CD4-positive, alpha-beta T cell (primary cell): ENCODE measurements around the gene MED15. TPM values are rescaled to one million over a fixed set of nuclear protein-coding genes. Genes with fewer than 3 reads are reported as not detected.
A peak's percentile ranks its signal among the peaks of the same experiment; 100 is the strongest.

Experiments
- ATAC-seq: fragments of 200-7000 bp; cut with Tn5 transposase; one replicate; pipeline ENCODE4 v1.10.0; 2022; ENCODE audit warnings: mild to moderate bottlenecking; ENCODE audit not compliant: poor library complexity
- CTCF ChIA-PET: fragments of 350-600 bp; sonication (Branson Sonifier 250); formaldehyde crosslinking; loops from one replicate; lab custom pipeline; 2021; ENCODE audit warnings: antibody characterized with exemption, inconsistent platforms; lab: Charles Lee
- POLR2A ChIA-PET: fragments of 350-600 bp; sonication (Branson Sonifier 250); formaldehyde crosslinking; loops from one replicate; lab custom pipeline; 2021; ENCODE audit warnings: antibody characterized with exemption, inconsistent platforms; lab: Charles Lee
- DNase-seq, 14 experiments: peaks; one replicate each; pipeline ENCODE4 v3.0.0-alpha.2; 2013 to 2020; ENCODE audit warnings: mixed read lengths in 2 of 14
- H3K27ac ChIP-seq, 2 donors: one replicate each; pipeline versions ENCODE4 v1.5.1 to v1.7.0; 2013; ENCODE audit warnings: low read length in 2 of 2, low read depth in 1 of 2, mild to moderate bottlenecking in 1 of 2
- H3K27me3 ChIP-seq, 2 experiments: 1 replicate in 1 of 2; 2 replicates in 1 of 2; pipeline versions ENCODE4 v1.6.1 to v1.7.0; 2013; ENCODE audit warnings: low read length in 2 of 2, control low read depth in 1 of 2, mild to moderate bottlenecking in 1 of 2, moderate library complexity in 1 of 2; ENCODE audit not compliant: insufficient read depth in 2 of 2, control insufficient read depth in 1 of 2
- H3K36me3 ChIP-seq: one replicate; pipeline ENCODE4 v1.6.1; 2013; ENCODE audit warnings: low read length, control low read depth; ENCODE audit not compliant: insufficient read depth
- H3K4me1 ChIP-seq: one replicate; pipeline ENCODE4 v1.6.1; 2013; ENCODE audit warnings: low read length, control low read depth; ENCODE audit not compliant: insufficient read depth
- H3K4me3 ChIP-seq: one replicate; pipeline ENCODE4 v1.5.1; 2013; ENCODE audit warnings: mild to moderate bottlenecking, low read length, moderate library complexity
- H3K9me3 ChIP-seq, 2 experiments: 1 replicate in 1 of 2; 2 replicates in 1 of 2; pipeline versions ENCODE4 v1.6.1 to v1.7.0; 2013; ENCODE audit warnings: low read length in 2 of 2, mild to moderate bottlenecking in 2 of 2, control low read depth in 1 of 2, moderate library complexity in 1 of 2; ENCODE audit not compliant: control insufficient read depth in 1 of 2, insufficient read depth in 1 of 2
- H3K27ac Mint-ChIP-seq: one replicate; pipeline ENCODE4 v1.8.0; 2020; ENCODE audit warnings: mixed read lengths
- H3K27me3 Mint-ChIP-seq: one replicate; pipeline ENCODE4 v1.8.0; 2021; ENCODE audit warnings: mixed read lengths
- H3K36me3 Mint-ChIP-seq: one replicate; pipeline ENCODE4 v1.8.0; 2021; ENCODE audit warnings: low read depth, mixed read lengths
- H3K4me1 Mint-ChIP-seq: one replicate; pipeline ENCODE4 v1.8.0; 2021; ENCODE audit warnings: low read depth, mixed read lengths
- H3K4me3 Mint-ChIP-seq: one replicate; pipeline ENCODE4 v1.8.0; 2020; ENCODE audit warnings: mild to moderate bottlenecking, mixed read lengths
- H3K9me3 Mint-ChIP-seq: one replicate; pipeline ENCODE4 v1.8.0; 2020; ENCODE audit warnings: mixed read lengths
- CTCF ChIP-seq: fragments of 200-600 bp; IDR thresholded peaks from one replicate; pipeline ENCODE4 v1.8.0; 2022; ENCODE audit warnings: antibody characterized with exemption, mild to moderate bottlenecking
- intact Hi-C, 2 experiments: fragments of 100-400 bp; cut with DNase I in 1 of 2; cut with micrococcal nuclease in 1 of 2; formaldehyde crosslinking; loops; one replicate each; pipeline versions ENCODE4 v1.15.1 to v1.9.0; 2023 to 2025; cut with DNase I, micrococcal nuclease
- total RNA-seq, 174 experiments: library from RNA in 2 of 174; stranded (reverse) in 2 of 174; gene quantifications; one replicate each; pipeline ENCODE4 v1.2.3 and lab custom pipeline; 2021 to 2026

MED15 gene
- total RNA-seq, 2 experiments from 2014 or later: 181 to 191 TPM

- POLR2A ChIA-PET: interaction anchor here (1.0 to 11.1 kb wide), 12 partner anchors 8 to 229 kb away, joined by 3 to 343 read pairs (median 7); partner anchors contain the start of genes DGCR6L and MED15
Observed at GRCh38 chr22:20548806-20549205, 41.4 kb downstream of the MED15 start.

GRCh38 chr22:20549232-20549841, 41.9 kb downstream of the MED15 start:
- DNase-seq (peak; percentile 54 to 84 (median 68)), ATAC-seq (peak; percentile 77)
- H3K27me3 Mint-ChIP-seq: no peaks in the 10 kb centered on the region
- H3K4me3 Mint-ChIP-seq: peak overlapping the region; percentile 87
- H3K36me3 ChIP-seq: peaks cover 34% of the 10 kb centered on the region
- CTCF ChIA-PET: interaction anchor here (1.0 to 8.5 kb wide), 5 partner anchors 8 to 41 kb away, joined by 3 to 107 read pairs (median 6); no protein-coding TSS in a partner anchor
- H3K4me1 Mint-ChIP-seq: peaks cover 84% of the 10 kb centered on the region
- peak overlapping the region; percentile 86 to 89 for H3K27ac ChIP-seq
- peak overlapping the region; percentile 40 for H3K4me3 ChIP-seq
- no peaks in the 10 kb centered on the region for H3K9me3 Mint-ChIP-seq
- H3K4me1 ChIP-seq: peaks cover 96% of the 10 kb centered on the region
- peak overlapping the region; percentile 92 for H3K27ac Mint-ChIP-seq
- no peak for TF ChIP-seq CTCF
- H3K27me3 ChIP-seq: no peaks in the 10 kb centered on the region
- peaks cover 64% of the 10 kb centered on the region for H3K36me3 Mint-ChIP-seq
- POLR2A ChIA-PET: interaction anchor here (1.0 to 11.1 kb wide), 13 partner anchors 9 to 230 kb away, joined by 3 to 343 read pairs (median 7); partner anchors contain the start of genes DGCR6L and MED15
- intact Hi-C loops: loop anchor here in 1 of 2 experiments (1.0 to 2.0 kb wide), 2 partner anchors 8 to 17 kb away; no protein-coding TSS in a partner anchor
- H3K9me3 ChIP-seq: peaks cover 0 to 2% of the 10 kb centered on the region in 2 experiments

More at GRCh38 chr22:20548806-20549205, 41.4 kb downstream of the MED15 start:
- Mint-ChIP-seq H3K27ac (peak overlapping the region; percentile 92), H3K27me3 (no peaks in the 10 kb centered on the region), H3K36me3 (peaks cover 64% of the 10 kb centered on the region), H3K9me3 (no peaks in the 10 kb centered on the region), H3K4me1 (peaks cover 88% of the 10 kb centered on the region), H3K4me3 (peak overlapping the region; percentile 87)
- ATAC-seq (no peak), DNase-seq (no peak)
- peak overlapping the region; percentile 40 for H3K4me3 ChIP-seq
- peaks cover 94% of the 10 kb centered on the region for H3K4me1 ChIP-seq
- CTCF ChIA-PET: interaction anchor here (1.0 to 8.5 kb wide), 5 partner anchors 9 to 41 kb away, joined by 3 to 107 read pairs (median 6); no protein-coding TSS in a partner anchor
- TF ChIP-seq CTCF: no peak
- intact Hi-C loops: loop anchor here in 1 of 2 experiments (1.0 to 2.0 kb wide), 2 partner anchors 8 to 18 kb away; no protein-coding TSS in a partner anchor
- peaks cover 0 to 4% of the 10 kb centered on the region in 2 experiments for H3K9me3 ChIP-seq
- peaks cover 28% of the 10 kb centered on the region for H3K36me3 ChIP-seq
- no peaks in the 10 kb centered on the region for H3K27me3 ChIP-seq
- H3K27ac ChIP-seq: peak overlapping the region; percentile 86 to 89

- no peak for DNase-seq
- Mint-ChIP-seq H3K27ac (peak overlapping the region; percentile 92), H3K4me1 (peaks cover 85% of the 10 kb centered on the region), H3K36me3 (peaks cover 67% of the 10 kb centered on the region), H3K27me3 (no peaks in the 10 kb centered on the region), H3K4me3 (peak overlapping the region; percentile 87), H3K9me3 (no peaks in the 10 kb centered on the region)
- no peak for ATAC-seq
- no peaks in the 10 kb centered on the region for H3K27me3 ChIP-seq
- peak overlapping the region; percentile 86 to 89 for H3K27ac ChIP-seq
- peaks cover 37% of the 10 kb centered on the region for H3K36me3 ChIP-seq
- peak overlapping the region; percentile 40 for H3K4me3 ChIP-seq
- no peaks in the 10 kb centered on the region for H3K9me3 ChIP-seq
- intact Hi-C loops: loop anchor here (5.0 to 10.0 kb wide), 2 partner anchors 33 to 95 kb away; no protein-coding TSS in a partner anchor
- no peak for TF ChIP-seq CTCF
- ChIA-PET POLR2A (interaction anchor here (1.0 to 11.1 kb wide), 14 partner anchors 8 to 230 kb away, joined by 3 to 343 read pairs (median 6); partner anchors contain the start of genes DGCR6L and MED15), CTCF (interaction anchor here (1.1 to 8.5 kb wide), 4 partner anchors 7 to 55 kb away, joined by 3 to 107 read pairs (median 6); partner anchors contain the start of gene KLHL22)
- peaks cover 96% of the 10 kb centered on the region for H3K4me1 ChIP-seq
Observed at GRCh38 chr22:20550057-20550817, 42.8 kb downstream of the MED15 start.
